Hepatocyte (in vitro differentiated cells): Measurements from ENCODE around the gene GRK5.

Experiments
- CTCF ChIP-seq: fragments of 200-600 bp; sonication (generic); IDR thresholded peaks from 2 replicates; pipeline ENCODE4 v1.5.1; 2016; ENCODE audit warnings: antibody characterized with exemption, mild to moderate bottlenecking; ENCODE audit not compliant: poor library complexity
- EZH2 ChIP-seq: fragments of 200-600 bp; sonication (generic); IDR thresholded peaks from 2 replicates; pipeline ENCODE4 v1.6.1; 2016; ENCODE audit warnings: antibody characterized with exemption, mild to moderate bottlenecking, borderline replicate concordance

GRCh38 chr10:119331061-119331460, 123.7 kb downstream of the GRK5 start:
- no peak for TF ChIP-seq EZH2
- TF ChIP-seq CTCF, result no peak
